Stimulated activated CD8-positive, alpha-beta memory T cell treated with anti-CD3 and anti-CD28 coated beads, Interleukin-7, amount 100 ng/mL, for 24 hours (primary cell): Measurements from ENCODE around the gene CDH13.

Experiments used
- DNase-seq: peaks from one replicate; pipeline ENCODE4 v3.0.0-alpha.2; 2020; ENCODE audit warnings: low read depth

The CDH13 gene

GRCh38 chr16:83356266-83356665, 729.5 kb downstream of the CDH13 start:
- no peak for DNase-seq

GRCh38 chr16:83356986-83357385, 730.2 kb downstream of the CDH13 start:
- DNase-seq: no peak

GRCh38 chr16:83363521-83363920, 736.8 kb downstream of the CDH13 start:
- DNase-seq: no peak

GRCh38 chr16:83365166-83365565, 738.4 kb downstream of the CDH13 start:
- DNase-seq: no peak

GRCh38 chr16:83366228-83366627, 739.5 kb downstream of the CDH13 start:
- no peak for DNase-seq

DNA sequence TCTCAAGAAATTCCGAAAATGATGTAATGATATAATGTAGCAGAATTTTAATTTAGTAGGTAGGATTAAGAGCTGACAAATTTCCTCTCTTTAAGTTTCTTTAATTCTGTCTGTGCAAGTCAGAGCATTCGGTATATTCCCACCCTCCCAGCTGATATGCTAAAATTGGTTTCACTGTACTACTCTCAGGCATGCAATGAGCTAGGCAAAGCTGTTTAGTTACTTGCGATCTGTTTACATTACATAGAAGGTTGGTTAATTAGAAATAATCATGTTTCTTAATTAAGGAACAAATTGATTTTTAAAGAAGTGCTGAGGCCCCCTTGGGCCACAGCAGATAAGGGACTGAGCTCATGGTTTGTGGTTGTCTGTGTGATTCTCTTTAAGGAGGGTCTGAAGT, 748.2 kb downstream of the CDH13 start:
- no peak for DNase-seq

GRCh38 chr16:83389751-83390150, 763.0 kb downstream of the CDH13 start:
- no peak for DNase-seq

GRCh38 chr16:83390759-83391158, 764.0 kb downstream of the CDH13 start:
- no peak for DNase-seq

- no peak for DNase-seq
Measured at GRCh38 chr16:83392743-83393142, 766.0 kb downstream of the CDH13 start.

- DNase-seq: no peak
Measured at GRCh38 chr16:83393196-83393981, 766.6 kb downstream of the CDH13 start.

DNA sequence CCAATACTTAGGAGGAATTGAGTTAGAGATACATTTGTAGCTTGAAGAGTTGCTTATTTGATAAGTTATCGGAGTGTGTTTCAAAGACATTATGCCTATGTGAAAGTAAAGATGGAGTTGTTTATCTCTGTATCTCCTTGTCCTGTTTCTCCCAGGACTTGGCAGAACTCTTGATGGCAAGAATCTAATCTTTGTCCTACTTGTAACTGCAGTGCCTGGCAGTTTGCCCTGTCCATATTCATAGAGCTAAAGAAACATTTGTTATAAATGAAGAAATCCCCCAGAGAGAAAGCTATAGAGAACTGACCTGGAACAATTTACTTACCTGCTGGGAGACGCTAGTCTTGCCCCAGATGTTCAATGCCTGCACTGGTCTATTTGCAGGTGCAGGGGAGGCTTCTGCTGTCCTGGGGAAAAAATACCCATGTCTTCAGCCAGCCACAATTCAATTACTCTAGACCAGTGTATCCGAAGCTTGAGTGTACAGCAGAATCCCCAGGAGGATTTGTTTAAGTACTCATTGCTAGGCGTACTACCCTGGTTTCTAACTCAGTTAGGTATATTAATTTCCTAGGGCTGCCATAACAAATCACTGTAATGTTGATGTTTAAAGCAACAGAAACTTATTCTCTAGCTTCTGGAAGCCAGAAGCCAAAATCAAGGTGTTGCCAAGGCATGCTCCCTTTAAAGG, 771.0 kb downstream of the CDH13 start:
- DNase-seq: no peak

GRCh38 chr16:83400234-83400633, 773.5 kb downstream of the CDH13 start:
- DNase-seq: no peak

DNA sequence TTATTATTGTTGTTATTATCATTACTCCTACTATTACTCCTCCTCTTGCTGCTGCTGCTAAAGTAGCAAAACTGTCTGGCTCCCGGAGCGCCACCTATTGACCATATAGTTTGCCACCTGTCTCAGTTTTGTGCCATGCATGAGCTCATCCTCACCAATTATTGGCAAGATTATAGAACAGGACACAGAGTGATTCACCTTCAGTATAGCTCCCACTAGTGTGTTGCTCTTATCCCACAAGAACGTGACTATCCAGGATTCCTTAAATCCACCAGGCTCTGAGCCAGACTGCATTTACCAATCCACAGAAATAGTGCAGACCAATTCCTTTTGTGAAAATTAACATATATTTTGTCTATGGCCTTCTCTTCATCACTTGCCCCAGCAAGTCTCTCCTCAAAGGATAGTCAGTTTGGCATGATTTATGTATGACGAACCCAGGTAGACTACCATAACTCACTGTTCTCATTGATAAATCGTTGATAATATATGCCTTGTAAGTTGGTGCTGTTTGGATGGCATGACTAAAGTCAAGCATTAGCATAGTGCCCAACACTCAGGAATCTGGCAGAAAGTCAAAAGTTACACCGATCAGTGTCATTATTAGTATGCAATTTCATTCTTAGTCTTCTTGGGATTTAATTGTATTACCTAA, 775.5 kb downstream of the CDH13 start:
- no peak for DNase-seq

GRCh38 chr16:83402967-83403366, 776.2 kb downstream of the CDH13 start:
- no peak for DNase-seq

DNA sequence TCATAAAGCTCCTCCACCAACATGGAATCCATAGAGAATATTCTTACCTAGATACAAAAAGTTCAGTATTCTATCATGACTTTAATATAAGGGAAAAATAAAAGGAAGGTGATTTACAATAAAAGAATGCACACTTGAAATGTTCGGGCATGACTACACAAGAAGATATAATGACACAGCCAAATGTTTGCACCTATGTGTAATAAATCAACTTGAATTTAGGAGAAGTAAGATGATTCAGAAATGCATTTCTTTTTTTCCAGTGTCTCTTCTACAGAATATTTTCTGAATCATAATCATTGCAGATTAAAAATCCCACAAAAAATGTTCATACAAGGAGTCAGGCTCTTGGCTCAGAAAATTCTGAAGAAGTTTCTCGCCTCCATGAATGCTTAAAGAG, 777.0 kb downstream of the CDH13 start:
- DNase-seq: no peak

GRCh38 chr16:83404261-83404660, 777.5 kb downstream of the CDH13 start:
- no peak for DNase-seq

DNA sequence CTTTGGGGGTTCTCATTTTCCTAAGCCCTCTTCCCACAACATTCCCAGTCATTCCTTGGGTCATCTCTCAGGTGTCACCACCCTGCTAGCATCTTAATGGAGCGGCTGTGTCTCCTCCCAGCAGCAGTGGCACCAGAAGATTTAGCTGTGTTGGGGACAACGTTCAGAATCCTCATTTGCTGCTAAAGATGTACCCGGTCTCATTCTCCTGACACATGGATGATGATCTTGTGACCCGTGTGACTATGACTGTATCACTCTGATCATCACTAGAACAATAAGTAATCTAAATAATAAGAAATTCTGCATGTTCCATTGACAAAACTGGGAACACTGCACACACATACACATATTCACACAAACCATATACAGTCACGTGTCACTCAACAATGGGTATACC, 781.2 kb downstream of the CDH13 start:
- no peak for DNase-seq

- no peak for DNase-seq
Measured at GRCh38 chr16:83409347-83409746, 782.6 kb downstream of the CDH13 start.

DNA sequence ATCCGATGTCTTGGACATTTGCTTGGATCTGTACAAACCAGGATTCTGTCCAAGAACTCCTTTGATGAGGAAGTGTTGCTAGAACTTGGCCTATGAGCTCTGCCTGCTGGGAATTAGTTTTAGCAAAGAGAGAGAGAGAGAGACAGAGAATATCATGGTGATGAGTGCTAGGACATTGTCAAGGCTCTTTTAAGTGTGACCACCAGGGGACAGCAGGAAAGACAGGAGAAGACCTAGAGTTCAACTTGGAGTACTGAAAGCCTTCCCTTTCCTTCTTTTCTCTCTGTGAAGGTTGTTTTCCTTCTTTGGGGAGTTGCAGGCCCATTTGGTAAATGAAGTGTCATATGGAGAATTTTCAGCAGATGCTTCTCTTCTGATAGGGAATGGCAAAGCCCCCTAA, 791.8 kb downstream of the CDH13 start:
- no peak for DNase-seq

DNA sequence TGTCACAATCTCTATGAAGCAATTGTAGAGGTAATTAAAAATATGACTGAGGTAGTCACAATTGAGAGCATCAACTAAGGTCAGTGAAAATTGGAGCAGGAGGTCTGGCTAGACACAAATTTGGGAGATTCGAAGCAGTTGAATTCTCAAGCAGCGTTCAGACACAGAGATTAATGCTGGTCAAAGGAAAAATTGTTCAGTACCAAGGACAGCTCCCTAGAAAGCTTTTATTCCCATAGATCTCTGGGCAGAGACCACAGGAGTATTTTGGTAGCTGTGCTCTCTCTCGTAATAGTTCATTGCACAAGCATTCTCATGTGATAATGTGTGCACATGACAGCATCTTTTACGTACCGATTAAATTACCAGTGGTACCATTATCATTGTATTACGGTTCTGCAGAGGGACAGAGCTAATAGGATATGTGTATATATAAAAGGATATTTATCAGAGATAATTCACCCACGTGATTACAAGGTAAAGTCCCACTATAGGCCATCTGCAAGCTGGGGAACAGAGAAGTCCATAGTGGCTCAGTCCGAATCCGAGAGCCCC, 793.5 kb downstream of the CDH13 start:
- no peak for DNase-seq

GRCh38 chr16:83433201-83433600, 806.4 kb downstream of the CDH13 start:
- no peak for DNase-seq

DNA sequence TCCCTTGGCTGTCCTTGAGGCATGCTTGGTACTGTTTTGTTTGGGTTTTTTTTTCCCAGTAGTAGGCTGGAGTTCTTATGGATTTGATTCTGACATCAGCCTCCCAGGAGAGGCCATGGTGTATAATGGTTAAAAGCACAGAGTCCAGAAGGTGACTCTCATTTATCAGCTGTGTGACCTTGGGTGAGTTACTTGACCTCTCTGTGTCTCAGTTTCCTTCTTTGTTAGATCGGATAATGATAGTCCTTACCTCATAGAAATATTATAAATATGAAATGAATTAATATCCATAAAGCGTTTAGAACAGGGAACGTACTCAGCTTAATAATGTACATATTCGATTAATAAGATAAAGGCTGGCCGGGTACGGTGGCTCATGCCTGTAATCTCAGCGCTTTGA, 810.3 kb downstream of the CDH13 start:
- DNase-seq: no peak

DNA sequence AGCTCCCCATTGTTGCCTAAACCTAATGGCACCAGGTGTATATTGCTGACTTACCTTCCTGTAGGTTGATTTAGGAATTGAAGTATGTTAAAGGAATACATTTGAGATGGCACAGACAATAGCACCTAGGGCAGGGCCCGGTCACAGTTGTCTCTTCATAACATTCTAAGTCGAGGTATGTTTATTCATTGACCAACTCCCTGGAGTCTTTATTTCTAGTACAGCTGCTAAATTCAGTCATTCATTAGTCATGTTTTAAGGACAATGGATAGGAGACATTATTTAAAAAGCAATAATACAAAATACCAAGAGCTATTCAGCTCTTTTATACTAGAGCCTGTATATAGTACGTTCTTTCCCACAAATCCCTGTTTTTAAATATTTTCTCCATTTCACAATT, 811.6 kb downstream of the CDH13 start:
- no peak for DNase-seq
